ENCODE results near the gene MACROD2.

Gene MACROD2

DNA sequence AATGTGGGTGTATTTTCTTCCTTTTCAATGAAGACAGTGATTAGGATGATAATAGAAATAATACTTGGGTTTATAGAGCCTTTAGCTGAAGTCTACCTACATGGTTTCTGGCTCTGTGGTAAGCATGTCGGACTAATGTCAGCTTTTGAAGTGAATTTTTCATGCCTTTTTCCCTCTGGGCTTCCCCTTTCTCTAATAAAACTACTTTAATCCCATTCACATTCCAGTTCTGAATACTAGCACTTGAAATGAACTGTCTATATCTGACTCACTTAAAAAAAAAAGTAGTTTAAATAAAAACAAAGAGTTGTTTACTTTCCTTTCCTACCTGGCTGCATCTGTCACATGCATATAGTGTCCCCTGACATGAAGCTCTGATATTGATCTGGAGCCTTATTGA, 888.0 kb downstream of the MACROD2 start:
- DNase-seq (ENCODE audit: low read depth): no peak
- no peak overlapping the region for H3K4me3 ChIP-seq (ENCODE audit: low read length)
- TF ChIP-seq, protein P1, sequence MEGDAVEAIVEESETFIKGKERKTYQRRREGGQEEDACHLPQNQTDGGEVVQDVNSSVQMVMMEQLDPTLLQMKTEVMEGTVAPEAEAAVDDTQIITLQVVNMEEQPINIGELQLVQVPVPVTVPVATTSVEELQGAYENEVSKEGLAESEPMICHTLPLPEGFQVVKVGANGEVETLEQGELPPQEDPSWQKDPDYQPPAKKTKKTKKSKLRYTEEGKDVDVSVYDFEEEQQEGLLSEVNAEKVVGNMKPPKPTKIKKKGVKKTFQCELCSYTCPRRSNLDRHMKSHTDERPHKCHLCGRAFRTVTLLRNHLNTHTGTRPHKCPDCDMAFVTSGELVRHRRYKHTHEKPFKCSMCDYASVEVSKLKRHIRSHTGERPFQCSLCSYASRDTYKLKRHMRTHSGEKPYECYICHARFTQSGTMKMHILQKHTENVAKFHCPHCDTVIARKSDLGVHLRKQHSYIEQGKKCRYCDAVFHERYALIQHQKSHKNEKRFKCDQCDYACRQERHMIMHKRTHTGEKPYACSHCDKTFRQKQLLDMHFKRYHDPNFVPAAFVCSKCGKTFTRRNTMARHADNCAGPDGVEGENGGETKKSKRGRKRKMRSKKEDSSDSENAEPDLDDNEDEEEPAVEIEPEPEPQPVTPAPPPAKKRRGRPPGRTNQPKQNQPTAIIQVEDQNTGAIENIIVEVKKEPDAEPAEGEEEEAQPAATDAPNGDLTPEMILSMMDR (conservative IDR thresholded peaks at IDR 0.05; ENCODE audit: low read depth, low read length): no peak

- TF ChIP-seq, protein P1 (conservative IDR thresholded peaks at IDR 0.05; ENCODE audit: low read depth, low read length): no peak
- no peak for DNase-seq (ENCODE audit: low read depth)
Measured at GRCh38 chr20:14885661-14886060, 890.3 kb downstream of the MACROD2 start.

GRCh38 chr20:14888134-14888533, 892.8 kb downstream of the MACROD2 start:
- no peak for DNase-seq (ENCODE audit: low read depth)
- TF ChIP-seq, protein P1 (conservative IDR thresholded peaks at IDR 0.05; ENCODE audit: low read depth, low read length): no peak
- H3K4me3 ChIP-seq (ENCODE audit: low read length): no peak overlapping the region

More at GRCh38 chr20:14885661-14886060, 890.3 kb downstream of the MACROD2 start:
- no peak overlapping the region for H3K4me3 ChIP-seq (ENCODE audit: low read length)

GRCh38 chr20:14889496-14890255, 894.4 kb downstream of the MACROD2 start:
- TF ChIP-seq, protein P1 (conservative IDR thresholded peaks at IDR 0.05; ENCODE audit: low read depth, low read length): no peak
- DNase-seq (ENCODE audit: low read depth): no peak
- no peak overlapping the region for H3K4me3 ChIP-seq (ENCODE audit: low read length)

GRCh38 chr20:14890713-14891112, 895.4 kb downstream of the MACROD2 start:
- no peak for DNase-seq (ENCODE audit: low read depth)
- TF ChIP-seq, protein P1 (conservative IDR thresholded peaks at IDR 0.05; ENCODE audit: low read depth, low read length): no peak
- no peak overlapping the region for H3K4me3 ChIP-seq (ENCODE audit: low read length)

GRCh38 chr20:14892782-14893181, 897.5 kb downstream of the MACROD2 start:
- DNase-seq (ENCODE audit: low read depth): no peak
- no peak overlapping the region for H3K4me3 ChIP-seq (ENCODE audit: low read length)
- TF ChIP-seq, protein P1 (conservative IDR thresholded peaks at IDR 0.05; ENCODE audit: low read depth, low read length): no peak

DNA sequence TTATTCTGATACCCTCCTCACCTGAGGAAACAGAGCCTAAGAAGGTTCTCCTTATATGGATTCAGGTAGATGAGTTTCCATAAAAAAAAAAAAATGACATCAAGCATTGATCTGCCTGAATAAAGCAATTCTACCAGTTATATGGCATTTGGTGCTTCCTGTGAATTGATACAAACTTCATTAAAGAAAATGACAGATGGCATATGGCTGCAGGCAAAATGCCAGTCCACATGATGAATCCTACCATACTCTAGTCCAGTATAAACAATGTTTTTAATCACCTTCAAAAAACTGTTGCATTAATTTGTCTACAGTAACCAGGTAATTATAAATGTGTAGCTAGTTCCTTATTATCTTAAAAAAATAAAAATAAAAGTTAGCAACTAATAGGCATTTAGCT, 901.3 kb downstream of the MACROD2 start:
- TF ChIP-seq, protein P1 (conservative IDR thresholded peaks at IDR 0.05; ENCODE audit: low read depth, low read length): no peak
- no peak for DNase-seq (ENCODE audit: low read depth)
- H3K4me3 ChIP-seq (ENCODE audit: low read length): no peak overlapping the region

Data from retinal pigment epithelial cell (primary cell).